Cerebellar cortex (tissue), 1 donor: Measurements from ENCODE around the gene CLK2.
"Not testable (repeated sequence)": the region's sequence is repeated elsewhere in the genome, so short reads cannot be mapped to it uniquely, and the experiment has no call there.

Experiments used
- DNase-seq: peaks from one replicate; pipeline ENCODE4 v3.0.0-alpha.2; 2015; ENCODE audit warnings: low spot score

Gene CLK2

GRCh38 chr1:155241841-155242264 lies 31.5 kb downstream of the CLK2 start:
- no peak for DNase-seq

- DNase-seq: peak; percentile 93
Measured at GRCh38 chr1:155241069-155241679, 32.1 kb downstream of the CLK2 start.

- no peak for DNase-seq
Measured at GRCh38 chr1:155236451-155236850, 36.9 kb downstream of the CLK2 start.

- not testable (repeated sequence) for DNase-seq
Measured at GRCh38 chr1:155235375-155235774, 37.9 kb downstream of the CLK2 start.

- not testable (repeated sequence) for DNase-seq
Measured at GRCh38 chr1:155233502-155233901, 39.8 kb downstream of the CLK2 start.

GRCh38 chr1:155232001-155232978 lies 41.0 kb downstream of the CLK2 start:
- DNase-seq: not testable (repeated sequence)

GRCh38 chr1:155231302-155231701 lies 42.0 kb downstream of the CLK2 start:
- DNase-seq: not testable (repeated sequence)

GRCh38 chr1:155228096-155228427 lies 45.2 kb downstream of the CLK2 start:
- DNase-seq: no peak

- peak; percentile 99 for DNase-seq
Measured at GRCh38 chr1:155227261-155228095, 45.8 kb downstream of the CLK2 start.

GRCh38 chr1:155226910-155227260 lies 46.4 kb downstream of the CLK2 start:
- peak; percentile 72 for DNase-seq

GRCh38 chr1:155226188-155226909 lies 47.0 kb downstream of the CLK2 start:
- DNase-seq: peak; percentile 88

- DNase-seq: not testable (repeated sequence)
Measured at GRCh38 chr1:155225404-155225759, 47.9 kb downstream of the CLK2 start.

- DNase-seq: no peak
Measured at GRCh38 chr1:155223047-155223446, 50.3 kb downstream of the CLK2 start.

- not testable (repeated sequence) for DNase-seq
Measured at GRCh38 chr1:155220211-155220965, 52.9 kb downstream of the CLK2 start.

- peak; percentile 86 for DNase-seq
Measured at GRCh38 chr1:155219592-155220031, 53.7 kb downstream of the CLK2 start.

- DNase-seq: peak; percentile 94
Measured at GRCh38 chr1:155218854-155219591, 54.3 kb downstream of the CLK2 start.

GRCh38 chr1:155214702-155215101 lies 58.6 kb downstream of the CLK2 start:
- DNase-seq: not testable (repeated sequence)
